Activated CD8-positive, alpha-beta T cell treated with anti-CD3 and anti-CD28 coated beads, Interleukin-2, amount 10 ng/mL, durations not matched to agents 7 days and 5 days (primary cell): ENCODE data around the gene DPYSL3. TPM values are rescaled to one million over a fixed set of nuclear protein-coding genes. Genes with fewer than 3 reads are reported as not detected.

Experiments
- ATAC-seq: fragments of 150-1000 bp; cut with Tn5 transposase; one replicate; pipeline ENCODE4 v1.10.0; 2021; ENCODE audit warnings: moderate library complexity
- CTCF ChIA-PET: fragments of 350-600 bp; sonication (Branson Sonifier 250); formaldehyde crosslinking; loops from one replicate; lab custom pipeline; 2021; ENCODE audit warnings: antibody characterized with exemption; lab: Charles Lee
- POLR2A ChIA-PET: fragments of 350-600 bp; sonication (Branson Sonifier 250); formaldehyde crosslinking; loops from one replicate; lab custom pipeline; 2021; ENCODE audit warnings: antibody characterized with exemption; lab: Charles Lee
- DNase-seq: peaks from one replicate; pipeline ENCODE4 v3.0.0-alpha.2; 2020
- H3K27ac Mint-ChIP-seq: one replicate; pipeline ENCODE4 v1.8.0; 2021; ENCODE audit warnings: mild to moderate bottlenecking, mixed read lengths
- H3K27me3 Mint-ChIP-seq: one replicate; pipeline ENCODE4 v1.8.0; 2021; ENCODE audit warnings: low read depth, mixed read lengths
- H3K36me3 Mint-ChIP-seq: one replicate; pipeline ENCODE4 v1.8.0; 2021; ENCODE audit warnings: low read depth, mixed read lengths
- H3K4me1 Mint-ChIP-seq: one replicate; pipeline ENCODE4 v1.8.0; 2021; ENCODE audit warnings: low read depth, mixed read lengths
- H3K4me3 Mint-ChIP-seq: one replicate; pipeline ENCODE4 v1.8.0; 2021; ENCODE audit warnings: mild to moderate bottlenecking, mixed read lengths
- H3K9me3 Mint-ChIP-seq: one replicate; pipeline ENCODE4 v1.8.0; 2022; ENCODE audit warnings: mixed read lengths; ENCODE audit not compliant: insufficient read depth
- total RNA-seq, 2 experiments: library from RNA; stranded (reverse); gene quantifications; one replicate each; pipeline ENCODE4 v1.2.3, GENCODE V29; 2021

The DPYSL3 gene
- total RNA-seq, 2 experiments from 2014 or later = 0.23 TPM; not detected in 1

DNA sequence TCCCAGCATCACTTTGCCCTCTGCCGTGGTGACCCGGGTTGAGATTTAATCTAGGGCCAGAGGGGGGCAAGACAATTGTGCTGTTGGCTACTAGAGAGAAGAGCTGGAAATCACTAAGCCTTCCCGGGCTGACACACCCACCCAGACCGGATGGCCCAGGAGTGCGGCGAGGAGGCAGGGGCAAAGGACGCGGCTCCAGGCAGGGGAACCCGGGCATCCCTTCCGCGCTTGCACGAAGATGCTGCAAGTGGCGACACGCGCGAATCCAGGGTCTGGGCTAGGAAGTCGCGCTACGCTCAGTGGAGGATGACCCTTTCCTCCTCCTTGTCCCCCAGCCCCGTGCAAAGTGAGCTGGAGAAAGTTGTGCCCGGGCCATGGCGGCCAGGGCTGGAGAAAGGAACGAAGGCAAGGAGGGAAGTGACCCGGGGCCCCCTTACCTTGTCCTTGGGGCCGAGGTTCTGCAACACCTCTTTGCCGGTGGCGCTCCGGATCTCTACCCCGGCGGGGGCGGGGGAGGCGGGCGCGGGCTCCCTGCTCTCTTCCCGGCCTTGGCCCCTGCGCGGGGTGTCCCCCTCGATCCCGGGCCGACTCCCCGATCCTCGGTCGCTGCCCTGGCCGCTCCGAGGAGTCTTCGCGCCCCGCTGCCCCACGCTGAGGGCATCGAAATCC is 693 bp downstream of the DPYSL3 start:
- no peak overlapping the region for H3K4me3 Mint-ChIP-seq
- no peak for DNase-seq
- no peaks in the 10 kb centered on the region for H3K9me3 Mint-ChIP-seq
- CTCF ChIA-PET = no interaction called here
- no peak overlapping the region for H3K27ac Mint-ChIP-seq
- peaks cover 9% of the 10 kb centered on the region for H3K4me1 Mint-ChIP-seq
- POLR2A ChIA-PET = no interaction called here
- H3K36me3 Mint-ChIP-seq = peaks cover 2% of the 10 kb centered on the region
- H3K27me3 Mint-ChIP-seq = peaks cover 35% of the 10 kb centered on the region
- no peak for ATAC-seq

DNA sequence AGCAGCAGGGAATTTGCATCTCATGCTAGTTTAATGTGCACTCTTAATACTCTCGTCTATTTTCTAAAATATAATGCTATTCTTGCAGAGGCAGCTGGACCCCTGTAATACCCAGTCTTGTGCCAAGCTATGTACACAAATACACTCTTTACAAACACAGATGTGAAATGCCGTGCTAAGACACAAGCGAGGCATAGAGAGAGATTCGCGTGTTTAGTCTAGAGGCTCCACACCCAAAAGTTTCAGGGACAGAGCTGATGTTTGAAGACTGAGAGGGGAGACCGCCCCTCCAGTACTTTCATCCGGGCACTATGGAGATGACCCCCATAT is 1.2 kb downstream of the DPYSL3 start:
- ChIA-PET POLR2A (no interaction called here), CTCF (no interaction called here)
- Mint-ChIP-seq H3K9me3 (no peaks in the 10 kb centered on the region), H3K4me3 (no peak overlapping the region), H3K36me3 (peaks cover 2% of the 10 kb centered on the region), H3K27ac (no peak overlapping the region), H3K4me1 (peaks cover 9% of the 10 kb centered on the region), H3K27me3 (peaks cover 34% of the 10 kb centered on the region)
- DNase-seq (no peak), ATAC-seq (no peak)

DNA sequence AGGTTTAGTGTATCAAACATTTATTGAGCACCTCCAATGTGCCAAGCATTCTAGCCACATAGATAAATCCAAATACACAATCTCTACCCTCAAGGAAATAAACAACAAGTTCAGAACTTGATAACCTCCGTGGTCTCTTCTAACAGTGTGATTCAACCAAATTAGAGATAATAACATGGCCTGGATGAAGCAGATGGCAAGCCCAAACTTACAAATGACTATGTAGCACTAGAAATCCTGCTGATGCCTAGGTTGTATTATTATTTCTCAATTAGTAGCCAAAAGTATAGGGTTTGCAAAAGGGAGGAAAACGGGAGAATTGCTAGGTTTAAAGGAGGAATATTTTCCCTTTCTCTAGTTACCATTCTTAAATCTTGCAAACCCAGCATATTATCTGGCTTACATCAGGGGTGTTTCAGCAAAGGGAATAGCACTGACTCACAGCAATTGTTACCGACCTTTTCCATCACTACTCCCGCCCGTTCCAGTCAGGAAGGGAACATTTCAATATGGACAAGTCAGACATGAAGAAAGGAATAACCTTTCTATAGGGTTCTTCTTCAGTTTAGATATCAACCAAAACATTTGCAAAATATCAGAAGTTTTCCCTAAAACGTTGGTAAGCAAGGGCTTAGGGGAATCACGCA is 2.3 kb downstream of the DPYSL3 start:
- Mint-ChIP-seq H3K4me3 (no peak overlapping the region), H3K27me3 (peaks cover 33% of the 10 kb centered on the region), H3K27ac (no peak overlapping the region), H3K36me3 (peaks cover 2% of the 10 kb centered on the region), H3K9me3 (no peaks in the 10 kb centered on the region), H3K4me1 (peaks cover 9% of the 10 kb centered on the region)
- POLR2A ChIA-PET = no interaction called here
- DNase-seq (no peak), ATAC-seq (no peak)
- CTCF ChIA-PET = no interaction called here

DNA sequence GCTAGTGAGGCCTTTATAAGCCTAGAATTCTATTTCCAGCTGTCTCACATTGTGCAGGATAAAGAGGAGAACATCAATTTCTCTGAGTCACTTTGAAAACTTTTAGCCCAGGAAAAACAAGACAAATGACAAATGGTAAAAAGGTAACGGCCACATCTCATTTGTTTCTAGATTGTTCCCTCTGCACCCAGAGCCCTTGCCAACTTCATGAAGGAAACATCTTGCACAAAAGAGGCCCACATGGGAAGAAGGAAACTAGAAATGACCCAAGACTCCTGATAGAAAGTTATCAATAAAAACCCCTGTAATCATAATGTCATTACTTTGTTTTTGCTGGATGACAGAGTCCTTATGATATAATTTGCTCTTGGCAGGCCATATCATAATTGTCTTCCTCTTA is 5.3 kb downstream of the DPYSL3 start:
- Mint-ChIP-seq H3K36me3 (peaks cover 2% of the 10 kb centered on the region), H3K9me3 (no peaks in the 10 kb centered on the region), H3K4me3 (no peak overlapping the region), H3K4me1 (peaks cover under 1% of the 10 kb centered on the region), H3K27me3 (peaks cover 14% of the 10 kb centered on the region), H3K27ac (no peak overlapping the region)
- POLR2A ChIA-PET = no interaction called here
- DNase-seq (no peak), ATAC-seq (no peak)
- CTCF ChIA-PET = no interaction called here

DNA sequence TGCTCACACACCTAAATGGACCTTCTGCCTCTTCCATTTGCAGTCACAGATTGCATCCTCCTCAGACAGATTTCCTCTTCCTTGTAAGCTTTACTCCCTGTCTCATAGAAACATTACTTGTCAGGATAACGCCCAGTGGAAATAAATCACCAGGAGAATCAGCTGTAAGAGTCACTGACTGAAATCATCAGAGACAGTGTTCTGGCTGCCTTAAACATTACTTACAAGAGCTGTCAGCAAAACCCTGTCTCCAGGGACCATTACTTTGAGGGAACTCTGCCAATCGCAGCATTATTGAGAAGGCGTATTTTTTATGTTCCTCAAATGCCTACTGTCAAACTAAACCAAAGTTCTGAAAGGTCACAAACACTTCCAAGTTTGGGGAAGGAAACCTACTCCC is 5.9 kb downstream of the DPYSL3 start:
- CTCF ChIA-PET = no interaction called here
- Mint-ChIP-seq H3K4me3 (no peak overlapping the region), H3K27me3 (peaks cover 12% of the 10 kb centered on the region), H3K36me3 (peaks cover 2% of the 10 kb centered on the region), H3K9me3 (no peaks in the 10 kb centered on the region), H3K4me1 (no peaks in the 10 kb centered on the region), H3K27ac (no peak overlapping the region)
- no peak for ATAC-seq
- POLR2A ChIA-PET = no interaction called here
- no peak for DNase-seq

DNA sequence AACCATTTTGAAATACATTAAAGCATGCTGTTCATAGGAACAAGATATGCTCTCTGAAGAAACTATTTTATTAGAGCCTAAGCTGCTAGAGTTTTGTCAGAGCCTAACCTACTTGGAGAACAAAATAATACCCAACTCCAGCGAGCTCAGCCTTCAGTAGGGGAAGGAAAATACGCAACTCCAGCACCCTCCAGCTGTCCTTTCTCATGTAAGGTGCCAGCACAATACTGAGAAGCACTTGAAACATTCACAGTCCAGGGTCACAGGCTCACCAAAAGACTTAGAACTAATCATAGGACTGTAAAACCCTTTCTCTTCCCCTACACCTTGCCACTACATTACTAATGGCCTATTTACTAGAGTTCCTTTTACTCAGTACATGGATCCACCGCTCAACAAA is 18.9 kb downstream of the DPYSL3 start:
- DNase-seq (no peak), ATAC-seq (no peak)
- no peaks in the 10 kb centered on the region for H3K36me3 Mint-ChIP-seq
- H3K4me1 Mint-ChIP-seq = no peaks in the 10 kb centered on the region
- no peaks in the 10 kb centered on the region for H3K9me3 Mint-ChIP-seq
- H3K27me3 Mint-ChIP-seq = peaks cover 2% of the 10 kb centered on the region
- ChIA-PET CTCF (no interaction called here), POLR2A (no interaction called here)
- H3K4me3 Mint-ChIP-seq = no peak overlapping the region
- H3K27ac Mint-ChIP-seq = no peak overlapping the region

DNA sequence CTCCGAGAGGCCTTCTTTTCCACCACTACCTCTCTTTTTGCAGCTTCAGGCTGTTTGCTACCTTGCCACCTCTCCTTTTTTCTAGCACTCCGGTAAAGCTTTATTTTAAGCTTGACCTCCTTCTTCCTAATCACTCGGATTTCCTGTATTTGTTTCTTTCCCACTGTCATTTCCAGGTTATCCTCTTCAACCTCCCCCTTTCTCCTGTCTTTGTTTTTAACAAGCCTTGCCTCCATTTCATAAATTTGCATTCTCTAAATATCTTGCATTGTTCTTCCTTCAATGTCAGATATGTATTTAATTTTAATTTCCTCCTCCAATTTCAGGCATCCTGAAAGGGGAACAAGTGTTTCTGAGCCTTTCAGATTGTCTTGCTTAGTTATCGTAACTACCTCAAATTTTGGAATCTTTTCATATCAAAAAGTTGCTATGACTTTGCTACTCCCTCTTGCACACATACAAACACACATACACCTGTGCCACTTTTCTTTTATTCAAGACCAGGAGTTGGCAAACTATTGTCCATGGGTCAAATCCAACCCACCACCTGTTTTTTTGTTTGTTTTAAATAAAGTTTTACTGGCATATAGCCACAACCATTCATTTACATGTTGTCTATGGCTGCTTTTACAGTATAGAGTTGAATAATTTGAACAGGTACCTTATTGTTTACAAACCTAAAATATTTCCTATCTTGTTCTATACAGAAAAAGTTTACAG is 22.7 kb downstream of the DPYSL3 start:
- Mint-ChIP-seq H3K9me3 (no peaks in the 10 kb centered on the region), H3K4me3 (no peak overlapping the region), H3K27ac (no peak overlapping the region), H3K27me3 (peaks cover 3% of the 10 kb centered on the region), H3K36me3 (no peaks in the 10 kb centered on the region), H3K4me1 (no peaks in the 10 kb centered on the region)
- ChIA-PET CTCF (no interaction called here), POLR2A (no interaction called here)
- no peak for ATAC-seq
- DNase-seq = no peak

DNA sequence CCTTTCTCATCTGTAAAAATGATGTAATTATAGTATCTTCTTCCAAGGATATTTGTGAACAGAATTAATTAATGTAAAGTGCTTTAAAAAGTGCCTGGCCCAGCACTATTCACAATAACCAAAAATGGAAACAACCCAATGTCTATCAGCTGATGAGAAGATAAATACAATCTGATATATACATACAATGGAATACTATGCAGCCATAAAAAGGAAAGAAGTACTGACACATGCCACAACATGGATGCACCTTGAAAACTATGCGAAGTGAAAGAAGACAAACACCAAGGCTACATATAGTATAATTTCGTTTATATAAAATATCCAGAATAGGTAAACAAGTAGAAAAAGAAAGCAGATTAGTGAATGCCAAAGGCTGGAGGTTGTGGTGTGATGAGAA is 24.1 kb downstream of the DPYSL3 start:
- DNase-seq = no peak
- Mint-ChIP-seq H3K9me3 (no peaks in the 10 kb centered on the region), H3K27me3 (peaks cover 3% of the 10 kb centered on the region), H3K27ac (no peak overlapping the region), H3K36me3 (no peaks in the 10 kb centered on the region), H3K4me3 (no peak overlapping the region), H3K4me1 (no peaks in the 10 kb centered on the region)
- POLR2A ChIA-PET = no interaction called here
- ATAC-seq = no peak
- CTCF ChIA-PET = no interaction called here

DNA sequence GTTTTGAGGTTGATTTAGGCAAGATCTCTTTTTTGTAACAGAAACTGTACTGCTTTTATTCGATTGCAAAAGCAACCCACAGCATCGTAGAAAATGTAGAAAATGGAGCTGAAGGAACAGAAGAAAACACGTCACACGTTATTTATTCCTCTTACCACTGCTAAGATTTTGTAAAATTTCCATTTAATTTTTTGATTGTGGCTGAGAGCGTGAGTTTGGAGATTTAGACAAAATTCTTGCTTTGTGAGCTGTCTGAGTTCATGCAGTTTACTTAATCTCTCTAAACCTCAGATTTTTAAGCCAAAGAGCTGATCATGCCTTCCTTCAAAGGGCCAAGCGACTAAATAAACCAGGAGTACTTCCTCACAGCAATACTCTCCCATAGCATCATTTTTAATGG is 24.8 kb downstream of the DPYSL3 start:
- peaks cover 5% of the 10 kb centered on the region for H3K27me3 Mint-ChIP-seq
- DNase-seq (no peak), ATAC-seq (no peak)
- no peak overlapping the region for H3K27ac Mint-ChIP-seq
- no peaks in the 10 kb centered on the region for H3K4me1 Mint-ChIP-seq
- ChIA-PET POLR2A (no interaction called here), CTCF (no interaction called here)
- no peaks in the 10 kb centered on the region for H3K36me3 Mint-ChIP-seq
- no peaks in the 10 kb centered on the region for H3K9me3 Mint-ChIP-seq
- H3K4me3 Mint-ChIP-seq = no peak overlapping the region

DNA sequence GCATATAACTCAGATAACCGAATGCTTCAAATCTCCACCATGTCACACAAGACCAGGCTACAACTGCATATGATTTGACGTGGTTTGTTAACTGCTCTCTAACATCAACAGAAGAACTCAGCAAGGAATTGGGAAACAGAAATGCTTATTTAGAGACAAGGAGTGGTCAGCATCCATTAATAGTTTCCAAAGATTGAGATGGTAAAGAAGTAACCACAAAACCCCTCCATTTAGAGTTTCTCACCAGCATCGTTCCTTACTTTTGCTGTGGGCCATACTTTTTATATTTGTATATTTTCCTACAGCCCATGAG is 25.2 kb downstream of the DPYSL3 start:
- Mint-ChIP-seq H3K27ac (no peak overlapping the region), H3K27me3 (peaks cover 5% of the 10 kb centered on the region), H3K4me3 (no peak overlapping the region), H3K9me3 (no peaks in the 10 kb centered on the region), H3K4me1 (no peaks in the 10 kb centered on the region), H3K36me3 (no peaks in the 10 kb centered on the region)
- DNase-seq (no peak), ATAC-seq (no peak)
- ChIA-PET CTCF (no interaction called here), POLR2A (no interaction called here)

DNA sequence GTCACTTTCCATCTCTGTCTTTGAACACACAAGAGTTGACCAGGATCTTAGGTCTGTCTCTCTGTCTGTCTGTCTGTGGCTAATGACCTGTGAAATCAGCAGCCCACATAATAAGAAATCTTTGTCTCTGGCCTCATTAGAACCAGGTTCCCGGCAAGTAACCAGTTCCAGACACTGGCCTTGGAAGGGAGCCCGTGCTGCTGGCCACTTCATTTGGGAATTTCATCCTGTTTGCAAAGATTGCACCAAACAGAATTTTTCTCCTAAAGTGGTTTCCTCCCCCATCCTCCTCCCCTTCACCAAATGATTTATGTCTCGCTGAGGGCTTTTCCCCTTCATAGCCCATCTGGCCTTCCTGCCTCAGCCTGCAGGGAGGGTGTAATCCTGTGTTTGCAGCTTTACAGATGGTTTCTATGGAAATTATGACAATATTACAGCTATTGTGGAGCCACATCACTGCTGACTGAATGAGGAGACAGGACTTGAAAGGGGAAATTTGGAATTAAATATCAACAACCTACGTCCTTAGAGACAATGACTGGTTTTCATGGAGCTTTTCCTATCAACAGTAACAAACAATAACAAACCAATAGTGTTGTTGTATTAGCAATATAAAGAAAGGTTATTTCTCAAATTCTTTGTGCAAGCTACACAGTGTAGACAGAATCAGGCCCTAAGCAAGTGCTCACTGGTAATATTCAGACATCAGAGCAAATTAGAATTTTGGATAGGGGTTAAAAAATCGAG is 25.7 kb downstream of the DPYSL3 start:
- Mint-ChIP-seq H3K4me3 (no peak overlapping the region), H3K4me1 (no peaks in the 10 kb centered on the region), H3K27me3 (peaks cover 5% of the 10 kb centered on the region), H3K36me3 (no peaks in the 10 kb centered on the region), H3K9me3 (no peaks in the 10 kb centered on the region), H3K27ac (no peak overlapping the region)
- DNase-seq = no peak
- ATAC-seq = no peak
- ChIA-PET POLR2A (no interaction called here), CTCF (no interaction called here)

DNA sequence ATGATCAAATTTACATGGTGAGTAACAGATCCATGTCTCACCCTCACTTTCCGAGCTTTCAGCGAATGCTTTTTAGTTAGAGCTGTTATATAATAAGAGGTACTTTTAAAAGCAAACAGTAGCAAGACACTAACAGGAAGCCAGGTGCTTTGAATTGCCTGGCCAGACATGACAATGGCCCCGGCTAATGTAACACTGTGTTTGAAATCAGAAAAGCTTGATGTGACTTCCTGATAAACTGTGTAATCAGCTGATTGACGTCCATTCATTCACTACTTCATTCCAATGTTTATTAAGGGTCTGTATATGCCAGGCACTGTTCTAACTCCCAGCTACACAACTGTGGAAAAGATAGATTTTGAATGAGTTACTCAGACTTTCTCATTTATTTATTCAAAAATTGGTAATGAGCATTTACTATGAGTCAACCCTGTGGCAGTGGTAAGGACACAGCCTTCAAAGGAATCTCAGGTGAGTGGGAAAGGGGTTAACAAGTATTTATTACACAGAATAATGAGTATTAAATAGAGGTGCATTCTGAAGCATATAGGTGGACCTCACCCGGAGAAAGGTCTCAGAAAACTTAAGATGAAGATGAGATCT is 26.6 kb downstream of the DPYSL3 start:
- ATAC-seq (no peak), DNase-seq (no peak)
- Mint-ChIP-seq H3K27me3 (peaks cover 5% of the 10 kb centered on the region), H3K27ac (no peak overlapping the region), H3K36me3 (no peaks in the 10 kb centered on the region), H3K4me1 (no peaks in the 10 kb centered on the region), H3K4me3 (no peak overlapping the region), H3K9me3 (no peaks in the 10 kb centered on the region)
- POLR2A ChIA-PET = no interaction called here
- CTCF ChIA-PET = no interaction called here
